Colonic mucosa (tissue), 4 donors: ENCODE results near the gene TENM4. TPM values are rescaled to one million over a fixed set of nuclear protein-coding genes. Genes with fewer than 3 reads are reported as not detected.
"Not testable (repeated sequence)": the region's sequence is repeated elsewhere in the genome, so short reads cannot be mapped to it uniquely, and the experiment has no call there.

Experiments
- DNase-seq: peaks from one replicate; pipeline ENCODE4 v3.0.0-alpha.2; 2020
- H3K27ac ChIP-seq: fragments of 200-600 bp; one replicate; pipeline ENCODE4 v1.8.0; 2021
- H3K27me3 ChIP-seq: fragments of 200-600 bp; one replicate; pipeline ENCODE4 v1.8.0; 2021
- H3K36me3 ChIP-seq: fragments of 200-600 bp; one replicate; pipeline ENCODE4 v1.8.0; 2021
- H3K4me1 ChIP-seq: fragments of 200-600 bp; one replicate; pipeline ENCODE4 v1.8.0; 2021; ENCODE audit warnings: mild to moderate bottlenecking
- H3K4me3 ChIP-seq: fragments of 200-600 bp; one replicate; pipeline ENCODE4 v1.8.0; 2021
- H3K9ac ChIP-seq, 2 donors: one replicate each; pipeline ENCODE4 v1.7.0; 2013; ENCODE audit warnings: control low read depth in 2 of 2, low read depth in 2 of 2, low read length in 2 of 2
- H3K9me3 ChIP-seq: fragments of 200-600 bp; one replicate; pipeline ENCODE4 v1.8.0; 2021
- intact Hi-C: fragments of 100-400 bp; cut with DNase I; formaldehyde crosslinking; loops from one replicate; pipeline ENCODE4 v1.14.1; 2022
- total RNA-seq, 2 donors: library from RNA; stranded (reverse); fragmentation: NEBNext Ultra II Directional in 1 of 2; extraction: Animal tissue kit (Norgen Biotek cat#: 25700) in 1 of 2; gene quantifications; one replicate each; pipeline ENCODE4 v1.2.1, GENCODE V29; 2021
- TF ChIP-seq, protein P1 (sequence below): fragments of 200-600 bp; IDR thresholded peaks from one replicate; pipeline ENCODE4 v1.8.0; 2022; ENCODE audit warnings: antibody characterized with exemption, mild to moderate bottlenecking
- donor health status: healthy.
- donor health status: DM: no; HTN: no; CAD: no.
- donor health status: DM: no; HTN: no; CAD: no.

TENM4 gene
- total RNA-seq, 2 donors from 2014 or later: 0.48 to 1.2 TPM

DNA sequence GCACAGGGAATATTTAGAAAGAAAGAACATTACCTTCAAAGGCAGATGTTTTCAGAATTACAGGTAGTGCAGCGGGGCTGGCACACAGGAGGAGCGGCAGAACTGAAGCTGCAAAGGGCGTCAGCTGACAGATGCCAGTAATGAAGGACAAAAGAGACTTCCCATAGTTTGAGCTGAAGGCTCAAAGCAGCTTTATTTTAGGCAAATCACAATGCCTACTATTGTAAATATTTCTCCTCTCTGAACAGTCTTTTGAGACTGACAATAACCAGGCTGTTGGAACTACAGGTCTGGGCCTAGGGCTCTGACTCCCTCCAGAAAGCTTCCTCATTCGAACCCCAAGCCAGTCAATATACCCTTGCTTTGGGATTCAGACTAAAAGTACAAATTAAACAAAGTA lies 609.3 kb downstream of the TENM4 start:
- H3K27me3 ChIP-seq: no peaks in the 10 kb centered on the region
- TF ChIP-seq, protein P1, sequence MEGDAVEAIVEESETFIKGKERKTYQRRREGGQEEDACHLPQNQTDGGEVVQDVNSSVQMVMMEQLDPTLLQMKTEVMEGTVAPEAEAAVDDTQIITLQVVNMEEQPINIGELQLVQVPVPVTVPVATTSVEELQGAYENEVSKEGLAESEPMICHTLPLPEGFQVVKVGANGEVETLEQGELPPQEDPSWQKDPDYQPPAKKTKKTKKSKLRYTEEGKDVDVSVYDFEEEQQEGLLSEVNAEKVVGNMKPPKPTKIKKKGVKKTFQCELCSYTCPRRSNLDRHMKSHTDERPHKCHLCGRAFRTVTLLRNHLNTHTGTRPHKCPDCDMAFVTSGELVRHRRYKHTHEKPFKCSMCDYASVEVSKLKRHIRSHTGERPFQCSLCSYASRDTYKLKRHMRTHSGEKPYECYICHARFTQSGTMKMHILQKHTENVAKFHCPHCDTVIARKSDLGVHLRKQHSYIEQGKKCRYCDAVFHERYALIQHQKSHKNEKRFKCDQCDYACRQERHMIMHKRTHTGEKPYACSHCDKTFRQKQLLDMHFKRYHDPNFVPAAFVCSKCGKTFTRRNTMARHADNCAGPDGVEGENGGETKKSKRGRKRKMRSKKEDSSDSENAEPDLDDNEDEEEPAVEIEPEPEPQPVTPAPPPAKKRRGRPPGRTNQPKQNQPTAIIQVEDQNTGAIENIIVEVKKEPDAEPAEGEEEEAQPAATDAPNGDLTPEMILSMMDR: no peak
- no peak for DNase-seq
- no peaks in the 10 kb centered on the region for H3K9me3 ChIP-seq
- no peaks in the 10 kb centered on the region for H3K4me1 ChIP-seq
- no peak overlapping the region for H3K4me3 ChIP-seq
- intact Hi-C loops: no loop called here
- no peaks in the 10 kb centered on the region for H3K36me3 ChIP-seq
- H3K27ac ChIP-seq: no peak overlapping the region
- H3K9ac ChIP-seq: no peak overlapping the region

DNA sequence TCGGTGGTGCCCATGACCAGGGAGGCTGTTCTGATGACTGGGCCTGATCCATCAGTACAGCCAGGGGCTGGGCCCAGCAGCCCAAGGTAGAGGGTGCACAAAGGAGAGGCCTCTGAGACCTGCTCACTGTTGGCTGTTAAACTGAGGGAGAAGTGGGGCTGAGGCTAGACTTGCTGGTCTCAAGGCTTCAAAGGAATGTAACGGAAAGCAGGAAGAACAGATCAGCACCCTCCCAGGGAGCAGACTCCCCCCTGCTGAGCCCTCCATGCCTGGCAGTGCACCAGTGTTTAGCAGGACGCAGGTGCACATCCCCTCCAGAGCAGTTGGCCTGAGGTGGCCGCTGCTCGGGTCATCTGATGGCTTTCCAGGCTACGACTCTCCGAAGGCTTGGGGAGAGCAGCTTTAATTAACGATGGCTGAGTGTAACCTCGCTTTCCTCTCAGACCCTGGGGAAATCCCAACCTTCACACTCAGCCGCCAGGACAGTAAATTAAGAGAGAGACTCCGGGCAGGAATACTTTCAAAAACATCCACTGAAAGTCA lies 610.5 kb downstream of the TENM4 start:
- H3K27ac ChIP-seq: no peak overlapping the region
- TF ChIP-seq, protein P1: no peak
- no peaks in the 10 kb centered on the region for H3K36me3 ChIP-seq
- no peaks in the 10 kb centered on the region for H3K27me3 ChIP-seq
- no peaks in the 10 kb centered on the region for H3K4me1 ChIP-seq
- H3K9ac ChIP-seq: no peak overlapping the region
- H3K9me3 ChIP-seq: no peaks in the 10 kb centered on the region
- intact Hi-C loops: no loop called here
- H3K4me3 ChIP-seq: no peak overlapping the region
- no peak for DNase-seq

DNA sequence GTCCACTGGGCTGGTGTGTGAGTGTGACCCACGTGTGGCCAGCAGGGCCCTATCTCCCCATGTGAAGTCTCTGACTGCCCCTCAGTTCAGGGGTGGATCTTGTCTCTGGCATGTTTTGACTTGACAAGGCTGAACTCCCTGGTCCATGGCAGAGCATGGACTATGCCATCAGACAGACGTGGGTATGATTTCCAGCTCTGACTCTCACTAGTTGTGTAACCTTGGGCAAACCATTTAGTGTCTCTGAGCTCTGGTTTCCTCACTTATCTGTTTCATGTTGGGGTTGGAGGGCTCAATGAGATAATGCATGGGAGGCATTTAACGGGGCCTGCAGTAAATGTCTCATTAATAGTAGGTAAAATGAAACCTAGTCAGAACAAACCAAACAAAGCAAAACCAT lies 611.7 kb downstream of the TENM4 start:
- TF ChIP-seq, protein P1: no peak
- no peaks in the 10 kb centered on the region for H3K9me3 ChIP-seq
- no peak overlapping the region for H3K9ac ChIP-seq
- no peaks in the 10 kb centered on the region for H3K36me3 ChIP-seq
- intact Hi-C loops: no loop called here
- no peak overlapping the region for H3K27ac ChIP-seq
- H3K4me1 ChIP-seq: no peaks in the 10 kb centered on the region
- H3K27me3 ChIP-seq: no peaks in the 10 kb centered on the region
- no peak for DNase-seq
- H3K4me3 ChIP-seq: no peak overlapping the region

DNA sequence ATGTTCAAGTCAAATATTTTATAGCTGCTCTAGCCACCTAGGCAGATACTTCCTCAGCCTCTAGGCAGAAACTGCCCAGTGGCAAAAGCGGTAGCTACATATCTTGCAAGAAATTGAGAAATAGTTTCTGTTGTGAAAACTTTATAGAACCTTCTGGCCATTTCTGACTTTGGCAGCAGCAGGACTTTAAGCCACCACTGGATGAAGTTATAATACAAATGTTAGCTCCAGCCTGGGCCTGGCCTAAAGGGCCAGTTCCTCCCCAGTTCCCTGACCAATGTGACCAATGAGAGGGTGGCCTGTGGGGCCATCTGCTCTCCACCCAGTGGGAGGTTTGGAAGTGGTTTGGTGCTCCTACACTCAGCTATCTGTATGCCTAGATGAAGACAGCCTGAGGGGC lies 612.2 kb downstream of the TENM4 start:
- TF ChIP-seq, protein P1: no peak

DNA sequence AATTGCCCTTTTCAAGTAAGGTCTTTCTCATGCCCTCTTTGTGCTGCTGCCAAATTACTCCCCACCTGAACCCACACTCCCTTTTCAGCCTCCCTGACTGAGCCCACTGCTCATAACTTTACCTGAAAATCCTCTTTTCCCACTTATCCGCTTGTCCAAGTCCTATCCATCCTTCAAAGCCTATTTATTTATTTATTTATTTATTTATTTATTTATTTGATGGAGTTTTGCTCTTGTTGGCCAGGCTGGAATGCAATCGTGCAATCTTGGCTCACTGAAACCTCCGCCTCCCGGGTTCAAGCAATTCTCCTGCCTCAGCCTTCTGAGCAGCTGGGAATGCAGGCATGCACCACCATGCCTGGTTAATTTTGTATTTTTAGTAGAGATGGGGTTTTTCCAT lies 613.5 kb downstream of the TENM4 start:
- H3K27me3 ChIP-seq, H3K4me3 ChIP-seq, H3K4me1 ChIP-seq, intact Hi-C loops, H3K27ac ChIP-seq, H3K9me3 ChIP-seq, H3K36me3 ChIP-seq, H3K9ac ChIP-seq, DNase-seq: not testable (repeated sequence)

More for the DNA sequence above, 612.2 kb downstream of the TENM4 start:
- Histone ChIP-seq H3K36me3 (no peaks in the 10 kb centered on the region), H3K9me3 (no peaks in the 10 kb centered on the region), H3K27me3 (no peaks in the 10 kb centered on the region), H3K4me3 (no peak overlapping the region), H3K27ac (no peak overlapping the region), H3K4me1 (no peaks in the 10 kb centered on the region), H3K9ac (no peak overlapping the region)
- intact Hi-C loops: no loop called here
- no peak for DNase-seq

DNA sequence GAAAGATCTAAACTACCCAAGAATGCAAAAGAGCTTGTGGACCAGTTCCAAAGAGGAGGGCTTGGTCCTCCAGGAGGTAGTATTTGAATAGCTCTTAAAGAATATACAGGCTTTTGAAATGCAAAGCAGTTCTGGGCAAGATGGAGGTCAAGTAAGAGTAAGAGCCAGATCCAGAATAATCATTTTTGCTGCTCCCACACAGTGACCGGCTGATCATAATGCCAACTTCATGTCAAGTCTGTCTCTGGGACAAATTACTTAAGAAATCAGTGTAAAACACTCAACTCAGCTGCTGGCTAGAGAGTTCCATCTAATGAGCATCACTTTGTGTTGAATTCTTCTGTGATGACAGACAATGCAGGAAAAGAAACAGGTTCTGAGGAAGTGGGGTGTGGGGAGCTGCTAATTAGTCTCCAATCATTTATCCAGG lies 615.2 kb downstream of the TENM4 start:
- intact Hi-C loops: no loop called here
- H3K9me3 ChIP-seq: no peaks in the 10 kb centered on the region
- DNase-seq: no peak
- TF ChIP-seq, protein P1: no peak
- no peak overlapping the region for H3K9ac ChIP-seq
- H3K27me3 ChIP-seq: no peaks in the 10 kb centered on the region
- H3K27ac ChIP-seq: no peak overlapping the region
- no peaks in the 10 kb centered on the region for H3K4me1 ChIP-seq
- no peak overlapping the region for H3K4me3 ChIP-seq
- H3K36me3 ChIP-seq: no peaks in the 10 kb centered on the region
